Measurements from ENCODE around the gene PARN. TPM values are rescaled to one million over a fixed set of nuclear protein-coding genes. Genes with fewer than 3 reads are reported as not detected.

The PARN gene
- total and polyA plus RNA-seq, 2 of the 8 experiments (the other 6 are each of a cell fraction or from before 2014, with no cell fraction given) = 24.5 to 44.6 TPM

DNA sequence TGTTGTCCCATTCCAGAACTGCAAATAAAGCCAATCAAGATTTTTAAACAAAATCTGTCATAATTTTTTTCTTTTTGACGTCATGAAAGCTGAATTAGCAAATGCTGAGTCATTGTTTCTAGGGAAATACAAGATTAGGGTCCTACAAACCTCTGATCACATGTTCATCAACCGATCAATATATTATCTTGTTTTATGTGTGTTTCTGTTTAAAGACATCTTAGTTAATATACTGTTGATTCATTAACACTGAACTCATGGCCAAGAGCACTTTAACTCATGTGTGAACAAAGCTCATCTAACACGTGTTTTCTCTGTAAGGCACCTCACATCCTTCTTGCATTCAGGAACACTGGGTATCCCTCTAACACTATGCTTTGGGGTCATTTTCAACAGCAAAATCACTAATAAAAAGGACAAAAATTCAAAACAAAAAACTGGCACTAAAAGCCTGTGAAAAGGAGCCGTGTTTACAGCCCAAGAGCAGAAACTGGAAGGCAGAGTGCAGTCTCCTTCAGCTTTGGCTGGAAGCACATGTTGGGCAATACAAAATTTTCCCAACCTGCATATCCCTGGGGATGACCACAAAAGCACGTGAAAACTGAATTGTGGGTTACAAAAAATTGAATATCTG is 102.5 kb downstream of the PARN start:
- Histone ChIP-seq H4K8ac (ENCODE audit: extremely low read depth, insufficient read depth, low read length) (no peak overlapping the region), H4K5ac (ENCODE audit: insufficient read length, low read depth, low read length) (no peak overlapping the region), H3K79me2 (ENCODE audit: control insufficient read depth in 1 of 2, insufficient read depth in 2 of 2, low read length in 2 of 2) (no peaks in the 10 kb centered on the region), H3K18ac (ENCODE audit: extremely low read depth, low read length) (no peak overlapping the region), H3K23me2 (ENCODE audit: low read depth, low read length) (no peaks in the 10 kb centered on the region; the same call in 1 of the 2 replicates), H3K79me1 (ENCODE audit: low read depth, low read length) (no peaks in the 10 kb centered on the region), H2BK120ac (replicated peaks; ENCODE audit: low read depth, low read length) (no peak overlapping the region), H3K9me3 (ENCODE audit: insufficient read depth in 2 of 2, low read depth in 1 of 2, low read length in 1 of 2) (no peaks in the 10 kb centered on the region), H2AFZ (ENCODE audit: low read length) (no peak overlapping the region), H3K4me3 (ENCODE audit: extremely low read depth in 1 of 4, insufficient read depth in 2 of 4, low read depth in 3 of 4, low read length in 4 of 4) (no peak overlapping the region), H3K4ac (replicated peaks; ENCODE audit: insufficient read length, low read depth, low read length) (no peak overlapping the region), H3K23ac (ENCODE audit: insufficient read length) (no peak overlapping the region), H2BK12ac (ENCODE audit: low read depth, low read length) (no peak overlapping the region), H3K4me1 (replicated peaks in 1 of 4; ENCODE audit: control insufficient read depth in 3 of 4, insufficient read depth in 4 of 4, low read length in 3 of 4) (peaks cover 7 to 26% (median 17%) of the 10 kb centered on the region in 4 experiments), H2BK5ac (ENCODE audit: low read depth, low read length) (no peak overlapping the region), H3K27me3 (replicated peaks in 1 of 4; ENCODE audit: control insufficient read depth in 3 of 4, extremely low read depth in 1 of 4, insufficient read depth in 3 of 4, low read length in 3 of 4) (no peaks in the 10 kb centered on the region), H3K27ac (ENCODE audit: low read depth, low read length) (no peak overlapping the region), H2BK20ac (ENCODE audit: low read length) (no peak overlapping the region), H3K56ac (replicated peaks; ENCODE audit: insufficient read length, low read depth, low read length) (no peak overlapping the region), H2AK5ac (ENCODE audit: low read depth, low read length) (no peak overlapping the region), H3K4me2 (ENCODE audit: insufficient read depth in 1 of 2, low read depth in 2 of 2, low read length in 2 of 2) (no peak overlapping the region), H4K91ac (replicated peaks; ENCODE audit: insufficient read length, low read length) (no peak overlapping the region), H4K20me1 (replicated peaks in 1 of 2; ENCODE audit: control insufficient read depth in 1 of 2, insufficient read depth in 2 of 2, low read length in 2 of 2) (peaks cover 0 to 1% of the 10 kb centered on the region in 2 experiments), H2BK15ac (ENCODE audit: low read length) (no peak overlapping the region), H3K14ac (ENCODE audit: insufficient read length) (no peak overlapping the region), H3K9ac (replicated peaks in 1 of 4; ENCODE audit: extremely low read depth in 1 of 4, low read depth in 3 of 4, low read length in 3 of 4) (peak overlapping the region in 1 of 4 experiments; percentile 31; a peak in 1 of 7 replicates), H3K36me3 (ENCODE audit: control insufficient read depth in 2 of 4, insufficient read depth in 4 of 4, low read length in 3 of 4) (no peaks in the 10 kb centered on the region)
- WGBS, 2 experiments (ENCODE audit: extremely low coverage in 1 of 2, insufficient coverage in 1 of 2, insufficient read length in 1 of 2, insufficient replicate concordance in 2 of 2, low coverage in 1 of 2, low lambda C conversion rate in 2 of 2, missing lambda C conversion rate in 1 of 2) = 81% methylated on average over 5 of the region's 5 CpGs; no CpG with 5 or more reads in 1 of the 2 experiments
- POLR2A ChIA-PET (ENCODE audit: partially characterized antibody) = interaction anchor here (1.2 kb wide), 2 partner anchors 105 to 242 kb away, joined by 3 to 4 read pairs; no protein-coding TSS in a partner anchor
- DNase-seq (ENCODE audit: low read depth in 1 of 2, low spot score in 2 of 2) = no peak
- peak; percentile 91 for TF ChIP-seq BACH1 (IDR thresholded peaks at IDR 0.05; ENCODE audit: low read length)
- no peak for TF ChIP-seq SIX5 (IDR thresholded peaks at IDR 0.05; ENCODE audit: low read depth, low read length)
- no peak for TF ChIP-seq FOSL1 (IDR thresholded peaks at IDR 0.05; ENCODE audit: insufficient read depth, low read depth, low read length)
- TF ChIP-seq MAFK (IDR thresholded peaks at IDR 0.05; ENCODE audit: low read depth, low read length) = peak; percentile 75
- TF ChIP-seq, protein P1, sequence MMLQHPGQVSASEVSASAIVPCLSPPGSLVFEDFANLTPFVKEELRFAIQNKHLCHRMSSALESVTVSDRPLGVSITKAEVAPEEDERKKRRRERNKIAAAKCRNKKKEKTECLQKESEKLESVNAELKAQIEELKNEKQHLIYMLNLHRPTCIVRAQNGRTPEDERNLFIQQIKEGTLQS (IDR thresholded peaks at IDR 0.05; ENCODE audit: insufficient read depth, low read depth, low read length) = no peak
- no peak for TF ChIP-seq ASH2L (IDR thresholded peaks at IDR 0.05; ENCODE audit: low read length)
- FAIRE-seq = no peak
- CTCF ChIA-PET (ENCODE audit: partially characterized antibody) = interaction anchor here (1.1 to 2.9 kb wide), 10 partner anchors 11 to 559 kb away, joined by 3 to 15 read pairs (median 4); no protein-coding TSS in a partner anchor
